PC-3 (cell line): ENCODE data around the gene ACTL6A. TPM values are rescaled to one million over a fixed set of nuclear protein-coding genes. Genes with fewer than 3 reads are reported as not detected.

Experiments
- ATAC-seq: fragments of 200-7000 bp; cut with Tn5 transposase; 2 replicates; pipeline ENCODE4 v1.9.1; 2020; ENCODE audit warnings: mild to moderate bottlenecking, moderate library complexity
- BruUV-seq: library from RNA; stranded (reverse); fragments of 400-500 nt; replicated peaks from 2 replicates; lab custom pipeline; 2021; lab: Mats Ljungman, UMichigan
- CTCF ChIA-PET: fragments of 300-600 bp; sonication (Branson Sonifier 250); formaldehyde crosslinking; loops from one replicate; lab custom pipeline; 2022; ENCODE audit warnings: antibody characterized with exemption; lab: Charles Lee
- POLR2A ChIA-PET: fragments of 300-600 bp; sonication (Branson Sonifier 250); formaldehyde crosslinking; loops from one replicate; lab custom pipeline; 2022; ENCODE audit warnings: antibody characterized with exemption; ENCODE audit not compliant: unreplicated experiment; lab: Charles Lee
- DNase-seq: peaks from one replicate; pipeline ENCODE4 v3.0.0-alpha.2; 2015
- H2AFZ ChIP-seq: fragments of 300-600 bp; sonication (generic); 2 replicates; pipeline ENCODE4 v1.6.0; 2016; ENCODE audit warnings: antibody characterized with exemption, low read length
- H3F3A ChIP-seq: fragments of 300-600 bp; sonication (generic); one replicate; pipeline ENCODE4 v1.6.0; 2017; ENCODE audit warnings: antibody characterized with exemption, low read length, control low read depth, mild to moderate bottlenecking; ENCODE audit not compliant: unreplicated experiment
- H3K27ac ChIP-seq: fragments of 300-600 bp; sonication (generic); 2 replicates; pipeline ENCODE4 v1.5.1; 2016; ENCODE audit warnings: mild to moderate bottlenecking, low read length
- H3K27me3 ChIP-seq: fragments of 300-600 bp; sonication (generic); 2 replicates; pipeline ENCODE4 v1.6.1; 2016; ENCODE audit warnings: low read length, mixed read lengths
- H3K36me3 ChIP-seq: fragments of 300-600 bp; sonication (generic); 2 replicates; pipeline ENCODE4 v1.6.1; 2016; ENCODE audit warnings: low read depth, mixed run types, low read length, mixed read lengths
- H3K4me1 ChIP-seq: fragments of 300-600 bp; sonication (generic); 2 replicates; pipeline ENCODE4 v1.5.1; 2016; ENCODE audit warnings: low read length; ENCODE audit not compliant: insufficient read depth
- H3K4me2 ChIP-seq: fragments of 300-600 bp; sonication (generic); 2 replicates; pipeline ENCODE4 v1.6.0; 2016; ENCODE audit warnings: low read length
- H3K4me3 ChIP-seq: fragments of 300-600 bp; sonication (generic); 2 replicates; pipeline ENCODE4 v1.5.1; 2016; ENCODE audit warnings: mild to moderate bottlenecking, low read length, mixed read lengths
- H3K79me2 ChIP-seq: fragments of 300-600 bp; sonication (generic); 2 replicates; pipeline ENCODE4 v1.6.1; 2017; ENCODE audit warnings: low read length, mixed read lengths
- H3K9ac ChIP-seq: fragments of 300-600 bp; sonication (generic); 2 replicates; pipeline ENCODE4 v1.6.0; 2016; ENCODE audit warnings: mild to moderate bottlenecking, low read length
- H3K9me2 ChIP-seq: fragments of 300-600 bp; sonication (generic); replicated peaks from 2 replicates; pipeline ENCODE4 v1.6.1; 2016; ENCODE audit warnings: mixed run types, low read length, mixed read lengths
- H3K9me3 ChIP-seq: fragments of 300-600 bp; sonication (generic); 2 replicates; pipeline ENCODE4 v1.6.1; 2016; ENCODE audit warnings: low read length, mixed read lengths
- H4K20me1 ChIP-seq: fragments of 300-600 bp; sonication (generic); 2 replicates; pipeline ENCODE4 v1.6.1; 2016; ENCODE audit warnings: low read length, mixed read lengths
- EZH2 ChIP-seq: fragments of 300-600 bp; sonication (generic); IDR thresholded peaks from one replicate; pipeline ENCODE4 v1.6.1; 2017; ENCODE audit warnings: antibody characterized with exemption, mild to moderate bottlenecking, low read length; ENCODE audit not compliant: unreplicated experiment
- EZH2phosphoT487 ChIP-seq: fragments of 300-600 bp; sonication (generic); IDR thresholded peaks from 2 replicates; pipeline ENCODE4 v1.6.1; 2018; ENCODE audit warnings: mild to moderate bottlenecking, antibody characterized with exemption, low read length, borderline replicate concordance
- intact Hi-C: fragments of 100-400 bp; cut with micrococcal nuclease; formaldehyde crosslinking; loops from 2 replicates; pipeline ENCODE4 v1.9.0; 2023
- total RNA-seq: library from RNA; depleted of rRNA; stranded (reverse); fragments of >200 nt; gene quantifications from 2 replicates; pipeline ENCODE4 v1.2.3, GENCODE V29; 2014
- TF ChIP-seq, protein P1 (sequence below): fragments of 300-600 bp; sonication (generic); conservative IDR thresholded peaks from 2 replicates; pipeline ENCODE4 v1.5.1; 2017; ENCODE audit warnings: antibody characterized with exemption, low read depth, mild to moderate bottlenecking, low read length

ACTL6A gene
- total RNA-seq, 1 experiment from 2014 or later, result 105 TPM

DNA sequence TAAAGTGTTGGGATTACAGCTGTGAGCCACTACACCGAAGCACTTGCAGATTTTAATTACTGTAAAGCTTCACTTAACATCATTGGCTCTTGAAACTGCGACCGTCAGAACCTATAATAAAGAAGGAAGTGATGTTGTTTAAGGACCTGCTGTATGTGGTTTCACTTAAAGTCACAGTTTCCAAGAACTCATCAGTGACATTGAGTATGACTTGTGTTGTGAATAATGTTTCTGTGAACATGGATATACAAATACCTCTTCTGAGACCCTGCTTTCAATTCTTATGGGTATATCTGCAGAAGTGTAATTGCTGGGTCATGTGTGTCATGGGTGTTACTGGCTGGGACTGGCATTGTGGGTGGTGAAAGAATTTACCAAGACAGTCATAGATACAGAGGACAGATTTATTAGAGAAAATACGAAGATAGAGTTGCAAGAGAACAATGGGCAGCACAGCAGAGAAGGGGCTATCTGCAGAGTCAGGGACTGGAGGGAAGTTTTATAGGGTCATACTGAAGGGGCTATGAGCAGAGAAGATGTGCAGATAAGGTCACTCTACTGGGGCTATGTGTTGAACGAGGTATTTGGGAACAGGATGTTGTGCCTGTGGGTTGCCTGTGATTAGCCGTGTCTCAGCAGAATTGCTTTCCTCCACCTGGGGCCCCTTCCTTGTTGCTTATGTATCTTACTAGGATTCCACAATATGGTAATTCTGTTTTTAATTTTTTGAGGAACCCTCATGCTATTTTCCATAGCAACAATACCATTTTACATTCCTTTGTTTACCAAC lies 46.4 kb downstream of the ACTL6A start:
- ATAC-seq, result no peak
- no peak for DNase-seq
- no peak overlapping the region for H2AFZ ChIP-seq
- H3K36me3 ChIP-seq, result peaks cover 4% of the 10 kb centered on the region; the same call in 1 of the 2 replicates
- H3K79me2 ChIP-seq, result peaks cover 58% of the 10 kb centered on the region
- BruUV-seq, result no TSS peak
- H3K4me3 ChIP-seq, result no peak overlapping the region
- no peaks in the 10 kb centered on the region for H4K20me1 ChIP-seq
- H3K9me3 ChIP-seq, result no peaks in the 10 kb centered on the region
- H3K4me2 ChIP-seq, result no peak overlapping the region
- H3K27ac ChIP-seq, result no peak overlapping the region
- 0 out of 2 replicates have a peak, but pooled peaks cover 4% of the 10 kb centered on the region for H3K4me1 ChIP-seq
- no peaks in the 10 kb centered on the region for H3K27me3 ChIP-seq
- POLR2A ChIA-PET, result no interaction called here
- intact Hi-C loops, result no loop called here
- TF ChIP-seq EZH2phosphoT487 (no peak), EZH2 (no peak)
- TF ChIP-seq, protein P1, sequence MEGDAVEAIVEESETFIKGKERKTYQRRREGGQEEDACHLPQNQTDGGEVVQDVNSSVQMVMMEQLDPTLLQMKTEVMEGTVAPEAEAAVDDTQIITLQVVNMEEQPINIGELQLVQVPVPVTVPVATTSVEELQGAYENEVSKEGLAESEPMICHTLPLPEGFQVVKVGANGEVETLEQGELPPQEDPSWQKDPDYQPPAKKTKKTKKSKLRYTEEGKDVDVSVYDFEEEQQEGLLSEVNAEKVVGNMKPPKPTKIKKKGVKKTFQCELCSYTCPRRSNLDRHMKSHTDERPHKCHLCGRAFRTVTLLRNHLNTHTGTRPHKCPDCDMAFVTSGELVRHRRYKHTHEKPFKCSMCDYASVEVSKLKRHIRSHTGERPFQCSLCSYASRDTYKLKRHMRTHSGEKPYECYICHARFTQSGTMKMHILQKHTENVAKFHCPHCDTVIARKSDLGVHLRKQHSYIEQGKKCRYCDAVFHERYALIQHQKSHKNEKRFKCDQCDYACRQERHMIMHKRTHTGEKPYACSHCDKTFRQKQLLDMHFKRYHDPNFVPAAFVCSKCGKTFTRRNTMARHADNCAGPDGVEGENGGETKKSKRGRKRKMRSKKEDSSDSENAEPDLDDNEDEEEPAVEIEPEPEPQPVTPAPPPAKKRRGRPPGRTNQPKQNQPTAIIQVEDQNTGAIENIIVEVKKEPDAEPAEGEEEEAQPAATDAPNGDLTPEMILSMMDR, result no peak
- no peaks in the 10 kb centered on the region for H3F3A ChIP-seq
- H3K9ac ChIP-seq, result no peak overlapping the region
- CTCF ChIA-PET, result no interaction called here
- no peaks in the 10 kb centered on the region for H3K9me2 ChIP-seq

DNA sequence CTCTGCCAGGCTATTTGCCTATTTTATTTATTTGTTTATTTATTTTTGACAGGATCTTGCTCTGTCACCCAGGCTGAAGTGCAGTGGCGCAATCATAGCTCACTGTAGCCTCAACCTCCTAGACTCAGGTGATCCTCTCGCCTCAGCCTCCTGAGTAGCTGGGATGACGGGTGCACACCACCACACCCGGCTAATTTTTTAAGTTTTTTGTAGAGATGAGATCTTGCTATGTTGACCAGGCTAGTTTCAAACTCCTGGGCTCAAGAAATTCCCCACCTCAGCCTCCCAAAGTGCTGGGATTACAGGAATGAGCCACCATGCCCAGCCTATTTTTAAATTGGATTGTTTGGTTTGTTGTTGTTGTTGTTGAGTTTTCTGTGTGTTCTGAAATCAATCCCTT lies 47.3 kb downstream of the ACTL6A start:
- no peaks in the 10 kb centered on the region for H3K9me2 ChIP-seq
- H3K36me3 ChIP-seq, result peaks cover 4% of the 10 kb centered on the region; the same call in 1 of the 2 replicates
- TF ChIP-seq EZH2phosphoT487 (no peak), EZH2 (no peak)
- TF ChIP-seq, protein P1, result no peak
- no TSS peak for BruUV-seq
- POLR2A ChIA-PET, result no interaction called here
- H3K79me2 ChIP-seq, result peaks cover 54% of the 10 kb centered on the region
- no peak overlapping the region for H3K27ac ChIP-seq
- no peak overlapping the region for H3K4me2 ChIP-seq
- no peaks in the 10 kb centered on the region for H4K20me1 ChIP-seq
- intact Hi-C loops, result no loop called here
- 0 out of 2 replicates have a peak, but pooled peaks cover 4% of the 10 kb centered on the region for H3K4me1 ChIP-seq
- H3K27me3 ChIP-seq, result no peaks in the 10 kb centered on the region
- H2AFZ ChIP-seq, result no peak overlapping the region
- no peaks in the 10 kb centered on the region for H3F3A ChIP-seq
- no peak overlapping the region for H3K9ac ChIP-seq
- H3K4me3 ChIP-seq, result no peak overlapping the region
- CTCF ChIA-PET, result no interaction called here
- DNase-seq (no peak), ATAC-seq (no peak)
- no peaks in the 10 kb centered on the region for H3K9me3 ChIP-seq

DNA sequence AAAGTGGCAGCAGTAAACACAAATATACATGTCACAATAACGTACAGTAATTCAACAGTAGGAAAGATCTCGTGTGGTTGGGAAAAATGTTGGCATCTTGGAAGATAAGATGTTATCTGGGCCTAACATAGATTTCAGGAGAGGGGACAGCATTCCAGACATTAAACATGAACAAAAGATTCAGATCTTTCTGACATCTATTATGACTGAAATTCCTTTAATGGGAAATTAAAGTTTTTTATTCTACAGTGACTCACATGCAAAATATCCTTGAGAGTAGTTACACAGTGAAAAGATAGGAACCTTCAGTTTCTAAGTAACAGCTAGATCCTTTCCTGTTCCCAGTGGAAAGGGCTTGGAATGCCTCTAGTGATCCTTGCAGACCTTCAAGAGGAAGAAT lies 51.1 kb downstream of the ACTL6A start:
- BruUV-seq, result no TSS peak
- Histone ChIP-seq H3K4me2 (no peak overlapping the region), H3K9me2 (no peaks in the 10 kb centered on the region), H3K9me3 (no peaks in the 10 kb centered on the region), H2AFZ (no peak overlapping the region), H3K9ac (no peak overlapping the region), H3K4me3 (no peak overlapping the region), H3F3A (no peaks in the 10 kb centered on the region), H3K27me3 (no peaks in the 10 kb centered on the region), H4K20me1 (no peaks in the 10 kb centered on the region), H3K4me1 (no peaks in the 10 kb centered on the region), H3K27ac (no peak overlapping the region), H3K36me3 (peaks cover 18% of the 10 kb centered on the region), H3K79me2 (peaks cover 19% of the 10 kb centered on the region; the same call in 1 of the 2 replicates)
- intact Hi-C loops, result no loop called here
- ATAC-seq (peak; percentile 48), DNase-seq (no peak)
- TF ChIP-seq, protein P1, result no peak
- TF ChIP-seq EZH2phosphoT487 (no peak), EZH2 (no peak)
- CTCF ChIA-PET, result no interaction called here
- POLR2A ChIA-PET, result no interaction called here
